ENCODE data around the gene HTR3B.

Gene HTR3B

GRCh38 chr11:113896156-113896879 lies 8.3 kb upstream of the HTR3B start:
- DNase-seq (ENCODE audit: low read depth), result peak; percentile 40
- no peak overlapping the region for H3K4me3 ChIP-seq (ENCODE audit: control insufficient read depth, low read depth, low read length)
- TF ChIP-seq CTCF (conservative IDR thresholded peaks at IDR 0.05; ENCODE audit: control insufficient read depth, insufficient read depth, low read depth, low read length), result peak; percentile 72

GRCh38 chr11:113901141-113901540 lies 3.5 kb upstream of the HTR3B start:
- no peak for TF ChIP-seq CTCF (conservative IDR thresholded peaks at IDR 0.05; ENCODE audit: control insufficient read depth, insufficient read depth, low read depth, low read length)
- DNase-seq (ENCODE audit: low read depth), result no peak

GRCh38 chr11:113906038-113906437 lies 1.4 kb downstream of the HTR3B start:
- peak; percentile 43 for DNase-seq (ENCODE audit: low read depth)
- TF ChIP-seq CTCF (conservative IDR thresholded peaks at IDR 0.05; ENCODE audit: control insufficient read depth, insufficient read depth, low read depth, low read length), result peak; percentile 29
- H3K4me3 ChIP-seq (ENCODE audit: control insufficient read depth, low read depth, low read length), result no peak overlapping the region

More at GRCh38 chr11:113901141-113901540, 3.5 kb upstream of the HTR3B start:
- no peak overlapping the region for H3K4me3 ChIP-seq (ENCODE audit: control insufficient read depth, low read depth, low read length)

GRCh38 chr11:113906516-113906915 lies 1.9 kb downstream of the HTR3B start:
- DNase-seq (ENCODE audit: low read depth), result no peak
- no peak for TF ChIP-seq CTCF (conservative IDR thresholded peaks at IDR 0.05; ENCODE audit: control insufficient read depth, insufficient read depth, low read depth, low read length)
- H3K4me3 ChIP-seq (ENCODE audit: control insufficient read depth, low read depth, low read length), result no peak overlapping the region

GRCh38 chr11:113907152-113907551 lies 2.6 kb downstream of the HTR3B start:
- DNase-seq (ENCODE audit: low read depth), result no peak
- TF ChIP-seq CTCF (conservative IDR thresholded peaks at IDR 0.05; ENCODE audit: control insufficient read depth, insufficient read depth, low read depth, low read length), result no peak
- no peak overlapping the region for H3K4me3 ChIP-seq (ENCODE audit: control insufficient read depth, low read depth, low read length)

- DNase-seq (ENCODE audit: low read depth), result no peak
- H3K4me3 ChIP-seq (ENCODE audit: control insufficient read depth, low read depth, low read length), result no peak overlapping the region
- no peak for TF ChIP-seq CTCF (conservative IDR thresholded peaks at IDR 0.05; ENCODE audit: control insufficient read depth, insufficient read depth, low read depth, low read length)
Measured at GRCh38 chr11:113907681-113908080, 3.1 kb downstream of the HTR3B start.
